IMR-90 (cell line): ENCODE results near the gene CAMTA1. TPM values are rescaled to one million over a fixed set of nuclear protein-coding genes. Genes with fewer than 3 reads are reported as not detected.

Experiments
- ATAC-seq: fragments of 200-7000 bp; cut with Tn5 transposase; 2 replicates; pipeline ENCODE4 v1.9.1; 2020; ENCODE audit warnings: low read depth, mild to moderate bottlenecking, moderate library complexity
- BruUV-seq: library from RNA; stranded (reverse); fragments of 400-500 nt; replicated peaks from 2 replicates; lab custom pipeline; 2021; lab: Mats Ljungman, UMichigan
- CTCF ChIA-PET: fragments of 300-600 bp; formaldehyde crosslinking; extraction: SDS; loops from one replicate; lab custom pipeline; 2021; ENCODE audit warnings: antibody characterized with exemption; lab: Yijun Ruan, JAX
- POLR2A ChIA-PET: fragments of 300-600 bp; sonication (Branson Sonifier 250); formaldehyde crosslinking; loops from one replicate; lab custom pipeline; 2022; ENCODE audit warnings: antibody characterized with exemption; ENCODE audit not compliant: unreplicated experiment; lab: Charles Lee
- DNase-seq: peaks from one replicate; pipeline ENCODE4 v3.0.0; 2013
- H2AFZ ChIP-seq: replicated peaks from 2 replicates; pipeline ENCODE3; 2013; ENCODE audit warnings: low read length, mild to moderate bottlenecking; ENCODE audit not compliant: poor library complexity
- H2AK5ac ChIP-seq: 2 replicates; pipeline ENCODE4 v1.6.1; 2013; ENCODE audit warnings: low read depth, low read length, inconsistent platforms
- H2AK9ac ChIP-seq: replicated peaks from 2 replicates; pipeline ENCODE3; 2013; ENCODE audit warnings: mild to moderate bottlenecking, low read depth, low read length, moderate library complexity; ENCODE audit not compliant: poor library complexity
- H2BK120ac ChIP-seq: 2 replicates; pipeline ENCODE4 v1.6.1; 2013; ENCODE audit warnings: low read depth, low read length, inconsistent platforms
- H2BK15ac ChIP-seq: 3 replicates; pipeline ENCODE4 v1.6.1; 2013; ENCODE audit warnings: low read depth, low read length, inconsistent platforms
- H2BK20ac ChIP-seq: 2 replicates; pipeline ENCODE4 v1.6.1; 2013; ENCODE audit warnings: low read depth, mild to moderate bottlenecking, inconsistent platforms, low read length, moderate library complexity
- H2BK5ac ChIP-seq: 2 replicates; pipeline ENCODE4 v1.6.1; 2013; ENCODE audit warnings: mild to moderate bottlenecking, low read depth, low read length, inconsistent platforms; ENCODE audit not compliant: poor library complexity, severe bottlenecking
- H3K14ac ChIP-seq: replicated peaks from 2 replicates; pipeline ENCODE4 v1.6.1; 2013; ENCODE audit warnings: low read depth, low read length, inconsistent platforms
- H3K18ac ChIP-seq: 2 replicates; pipeline ENCODE4 v1.6.1; 2013; ENCODE audit warnings: low read depth, low read length, control low read depth
- H3K23ac ChIP-seq: 2 replicates; pipeline ENCODE4 v1.6.1; 2013; ENCODE audit warnings: low read depth, low read length, inconsistent platforms
- H3K27ac ChIP-seq: 2 replicates; pipeline ENCODE4 v1.5.1; 2013; ENCODE audit warnings: mild to moderate bottlenecking, control low read depth, low read length; ENCODE audit not compliant: insufficient read depth
- H3K27me3 ChIP-seq: 2 replicates; pipeline ENCODE4 v1.6.1; 2013; ENCODE audit warnings: low read length; ENCODE audit not compliant: control insufficient read depth, insufficient read depth
- H3K36me3 ChIP-seq: 2 replicates; pipeline ENCODE4 v1.6.1; 2013; ENCODE audit warnings: low read length, mixed read lengths; ENCODE audit not compliant: control insufficient read depth, insufficient read depth
- H3K4ac ChIP-seq: 2 replicates; pipeline ENCODE4 v1.6.1; 2013; ENCODE audit warnings: low read depth, low read length, inconsistent platforms
- H3K4me1 ChIP-seq: 2 replicates; pipeline ENCODE4 v1.6.1; 2013; ENCODE audit warnings: low read length, mixed read lengths; ENCODE audit not compliant: control insufficient read depth, insufficient read depth
- H3K4me2 ChIP-seq: 2 replicates; pipeline ENCODE4 v1.6.1; 2013; ENCODE audit warnings: low read depth, mild to moderate bottlenecking, control low read depth, low read length, moderate library complexity
- H3K4me3 ChIP-seq: 2 replicates; pipeline ENCODE4 v1.5.1; 2013; ENCODE audit warnings: low read depth, mild to moderate bottlenecking, control low read depth, low read length, moderate library complexity; ENCODE audit not compliant: insufficient read depth
- H3K56ac ChIP-seq: 2 replicates; pipeline ENCODE4 v1.6.1; 2013; ENCODE audit warnings: low read length, inconsistent platforms; ENCODE audit not compliant: insufficient read depth; ENCODE audit errors: extremely low read depth
- H3K79me1 ChIP-seq, 2 experiments: 2 replicates each; pipeline ENCODE4 v1.6.1; 2013; ENCODE audit warnings: low read length in 2 of 2, inconsistent platforms in 1 of 2, low read depth in 1 of 2
- H3K9ac ChIP-seq: 2 replicates; pipeline ENCODE4 v1.6.1; 2013; ENCODE audit warnings: low read depth, low read length, control low read depth
- H3K9me1 ChIP-seq: 2 replicates; pipeline ENCODE4 v1.6.1; 2013; ENCODE audit warnings: low read length, inconsistent platforms; ENCODE audit not compliant: insufficient read depth
- H3K9me3 ChIP-seq: 2 replicates; pipeline ENCODE4 v1.6.1; 2013; ENCODE audit warnings: low read length; ENCODE audit not compliant: control insufficient read depth, insufficient read depth
- H4K20me1 ChIP-seq: 2 replicates; pipeline ENCODE4 v1.6.1; 2013; ENCODE audit warnings: low read length, inconsistent platforms; ENCODE audit not compliant: insufficient read depth
- H4K5ac ChIP-seq: 2 replicates; pipeline ENCODE4 v1.6.1; 2013; ENCODE audit warnings: mild to moderate bottlenecking, low read depth, low read length, control low read depth
- H4K8ac ChIP-seq, 2 experiments: 2 replicates each; pipeline ENCODE4 v1.6.1; 2013; ENCODE audit warnings: low read depth in 2 of 2, low read length in 2 of 2, control low read depth in 1 of 2, inconsistent platforms in 1 of 2
- H4K91ac ChIP-seq: 2 replicates; pipeline ENCODE4 v1.6.1; 2013; ENCODE audit warnings: low read depth, low read length, inconsistent platforms; ENCODE audit not compliant: insufficient read depth
- CEBPB ChIP-seq: IDR thresholded peaks from 2 replicates; pipeline ENCODE4 v1.6.1; 2012; ENCODE audit warnings: low read depth, low read length, improper control_type of control experiment
- MAZ ChIP-seq: IDR thresholded peaks from 2 replicates; pipeline ENCODE4 v1.6.1; 2012; ENCODE audit warnings: low read depth, mild to moderate bottlenecking, low read length, improper control_type of control experiment, moderate library complexity, borderline replicate concordance
- MXI1 ChIP-seq: IDR thresholded peaks from 2 replicates; pipeline ENCODE4 v1.6.1; 2012; ENCODE audit warnings: low read depth, mild to moderate bottlenecking, low read length, moderate library complexity, borderline replicate concordance
- POLR2A ChIP-seq: IDR thresholded peaks from 2 replicates; pipeline ENCODE4 v1.6.1; 2012; ENCODE audit warnings: mild to moderate bottlenecking, low read depth, low read length
- RFX5 ChIP-seq: IDR thresholded peaks from 2 replicates; pipeline ENCODE4 v1.8.0; 2012; ENCODE audit warnings: low read depth, mild to moderate bottlenecking, low read length, moderate library complexity
- SMC3 ChIP-seq: fragments of 150-350 bp; IDR thresholded peaks from 2 replicates; pipeline ENCODE4 v1.6.1; 2016; ENCODE audit warnings: low read depth, mild to moderate bottlenecking, antibody characterized with exemption, low read length, moderate library complexity
- WGBS, 2 experiments: methylation state at CpG; one replicate each; pipeline versions ENCODE4 v1.1.5 to v1.1.7; 2013; ENCODE audit warnings: missing lambda C conversion rate in 2 of 2; ENCODE audit not compliant: insufficient read length in 1 of 2; ENCODE audit errors: extremely low coverage in 2 of 2; 5-methylcytosine and 5-hydroxymethylcytosine counted together
- dilution Hi-C: fragments of 300-500 bp; cut with HindIII; formaldehyde crosslinking; loops from one replicate; pipeline ENCODE4 v1.14.3; 2018; ENCODE audit warnings: low sequenced_read_pairs; ENCODE audit not compliant: unreplicated experiment
- in situ Hi-C: fragments of 300-500 bp; cut with MboI; formaldehyde crosslinking; loops from 3 replicates; pipeline ENCODE4 v1.14.3; 2019; ENCODE audit warnings: low sequenced_read_pairs, inconsistent platforms, mixed read lengths
- intact Hi-C: fragments of 100-400 bp; cut with micrococcal nuclease; formaldehyde crosslinking; loops from 2 replicates; pipeline ENCODE4 v1.10.0; 2022
- polyA plus RNA-seq, 3 experiments: library from polyadenylated mRNA; depleted of rRNA; stranded (reverse); fragments of >200 nt; gene quantifications; 2 replicates each; pipeline ENCODE4 v1.2.3, GENCODE V29; 2012; ENCODE audit warnings: low replicate concordance in 1 of 3
- total RNA-seq: library from RNA; depleted of rRNA; stranded (reverse); fragments of >200 nt; gene quantifications from 2 replicates; pipeline ENCODE4 v1.2.3, GENCODE V29; 2012

The CAMTA1 gene
- total and polyA plus RNA-seq, 2 of the 4 experiments (the other 2 are of a cell fraction) = 35.5 to 74.3 TPM

- H3K23ac ChIP-seq = no peak overlapping the region
- TF ChIP-seq CEBPB = no peak
- TF ChIP-seq MAZ = no peak
- no peak for TF ChIP-seq RFX5
- no peak for TF ChIP-seq SMC3
- TF ChIP-seq MXI1 = no peak
- TF ChIP-seq POLR2A = no peak
- no peak overlapping the region for H3K14ac ChIP-seq
- H3K4me3 ChIP-seq = no peak overlapping the region
- H3K4ac ChIP-seq = no peak overlapping the region
- no peak overlapping the region for H3K56ac ChIP-seq
- no peak overlapping the region for H2BK20ac ChIP-seq
- DNase-seq = no peak
- no peak overlapping the region for H2BK15ac ChIP-seq
- H3K9ac ChIP-seq = no peak overlapping the region
- peaks cover 5% of the 10 kb centered on the region for H3K9me1 ChIP-seq
- intact Hi-C loops = no loop called here
- H2AFZ ChIP-seq = no peak overlapping the region
- H3K79me1 ChIP-seq = no peaks in the 10 kb centered on the region
- no peak overlapping the region for H3K27ac ChIP-seq
- no peaks in the 10 kb centered on the region for H3K36me3 ChIP-seq
- no peak overlapping the region for H2AK5ac ChIP-seq
- H3K9me3 ChIP-seq = no peaks in the 10 kb centered on the region
- in situ Hi-C loops = no loop called here
- no peaks in the 10 kb centered on the region for H3K27me3 ChIP-seq
- H4K5ac ChIP-seq = no peak overlapping the region
- dilution Hi-C loops = no loop called here
- no peak overlapping the region for H3K4me2 ChIP-seq
- 85% methylated on average over 6 of the region's 8 CpGs; no CpG with 5 or more reads in 1 of the 2 experiments for WGBS, 2 experiments
- H2BK120ac ChIP-seq = no peak overlapping the region
- BruUV-seq = no TSS peak
- ChIA-PET CTCF (interaction anchor here (1.1 kb wide), 1 partner anchor 10 kb away, joined by 3 read pairs; no protein-coding TSS in a partner anchor), POLR2A (no interaction called here)
- H3K18ac ChIP-seq = no peak overlapping the region
- H4K91ac ChIP-seq = no peak overlapping the region
- H3K4me1 ChIP-seq = peaks cover 11% of the 10 kb centered on the region
- ATAC-seq = no peak
- no peaks in the 10 kb centered on the region for H4K20me1 ChIP-seq
- no peak overlapping the region for H2BK5ac ChIP-seq
- no peak overlapping the region for H4K8ac ChIP-seq
- no peak overlapping the region for H2AK9ac ChIP-seq
Observed at GRCh38 chr1:7487766-7488474, 702.7 kb downstream of the CAMTA1 start.
